ENCODE data around the gene NAB2. TPM values are rescaled to one million over a fixed set of nuclear protein-coding genes. Genes with fewer than 3 reads are reported as not detected.

Gene NAB2
- total and polyA plus RNA-seq, 2 donors (not counting 3 experiments of a cell fraction or from before 2014, with no cell fraction given) = 14.6 to 15.9 TPM

DNA sequence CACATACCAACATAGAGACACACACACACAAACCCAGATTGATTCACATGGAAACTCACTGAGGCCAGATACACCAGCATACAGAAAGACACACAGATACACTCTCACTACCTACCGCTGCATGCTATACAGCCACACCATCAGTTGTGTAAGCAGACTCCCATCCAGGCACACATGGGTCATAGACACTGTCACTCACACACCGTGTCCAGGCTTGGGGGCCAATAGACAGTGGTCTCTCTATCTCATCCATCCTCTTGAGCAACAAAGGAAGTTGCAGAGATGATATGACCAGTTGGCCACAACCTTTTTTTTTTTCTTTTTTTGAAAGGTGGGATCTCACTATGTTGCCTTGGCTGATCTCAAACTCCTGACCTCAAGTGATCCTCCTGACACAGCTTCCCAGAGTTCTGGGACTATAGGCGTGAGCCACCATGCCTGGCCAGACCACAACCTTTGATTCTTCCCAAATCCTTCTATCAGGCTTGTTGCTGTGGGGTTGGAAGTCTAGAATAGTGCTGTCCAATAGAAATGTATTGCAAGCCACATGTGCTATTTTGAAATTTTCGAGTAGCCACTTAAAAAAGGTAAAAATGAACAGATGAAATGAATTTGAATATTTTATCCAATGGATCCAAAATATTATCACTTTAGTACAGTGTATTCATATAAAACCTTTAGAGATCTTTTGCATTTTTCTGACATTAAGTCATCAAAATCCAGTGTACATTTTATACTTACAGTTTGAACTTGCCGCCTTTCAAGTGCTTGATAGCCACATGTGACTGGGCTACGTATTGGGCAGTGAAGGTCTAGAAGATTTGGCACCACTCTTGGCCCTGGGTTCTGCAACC, 51.1 kb downstream of the NAB2 start:
- Histone ChIP-seq H3K9me3 (replicated peaks; ENCODE audit: control insufficient read depth, insufficient read depth, low read length) (no peaks in the 10 kb centered on the region), H3K27ac (ENCODE audit: insufficient read depth, low read depth, low read length) (no peak overlapping the region), H4K20me1 (replicated peaks; ENCODE audit: control insufficient read depth, extremely low read depth, insufficient read depth, low read length) (no peaks in the 10 kb centered on the region), H3K4me1 (ENCODE audit: control insufficient read depth, extremely low read depth, insufficient read depth, low read length) (no peaks in the 10 kb centered on the region), H3K36me3 (ENCODE audit: control insufficient read depth in 2 of 2, extremely low read depth in 1 of 2, insufficient read depth in 2 of 2, low read length in 2 of 2) (no peaks in the 10 kb centered on the region), H3K9me1 (replicated peaks; ENCODE audit: control insufficient read depth, extremely low read depth, insufficient read depth, low read length) (no peaks in the 10 kb centered on the region), H3K4me2 (ENCODE audit: insufficient read depth, low read length) (no peak overlapping the region), H3K9ac (replicated peaks; ENCODE audit: extremely low read depth, insufficient read depth, low read length) (no peak overlapping the region), H3K79me2 (ENCODE audit: control insufficient read depth, insufficient read depth, low read length) (no peaks in the 10 kb centered on the region), H2AFZ (ENCODE audit: low read depth, low read length) (no peak overlapping the region), H3K4me3 (replicated peaks in 1 of 3; ENCODE audit: insufficient read depth in 1 of 3, low read depth in 1 of 3, low read length in 3 of 3) (no peak overlapping the region), H3K27me3 (ENCODE audit: control insufficient read depth in 2 of 2, insufficient read depth in 2 of 2, low read length in 2 of 2) (peaks cover 7 to 10% of the 10 kb centered on the region in 2 experiments)
- POLR2A ChIA-PET = no interaction called here
- dilution Hi-C loops (cut with MboI; ENCODE audit: extremely low pct_ligation_motif_present, low sequenced_read_pairs) (no loop called here), intact Hi-C loops (cut with micrococcal nuclease) (no loop called here)
- TF ChIP-seq FOS (IDR thresholded peaks at IDR 0.05; ENCODE audit: borderline replicate concordance, insufficient read depth, low read length) = no peak
- TF ChIP-seq MYC (IDR thresholded peaks at IDR 0.05; ENCODE audit: low read depth, low read length) = no peak
- TF ChIP-seq POLR2A (IDR thresholded peaks at IDR 0.05; ENCODE audit: low read depth, low read length) = no peak
- TF ChIP-seq EZH2 (IDR thresholded peaks at IDR 0.05; ENCODE audit: borderline replicate concordance, low read depth, low read length, severe bottlenecking) = no peak
- TF ChIP-seq, protein P1, sequence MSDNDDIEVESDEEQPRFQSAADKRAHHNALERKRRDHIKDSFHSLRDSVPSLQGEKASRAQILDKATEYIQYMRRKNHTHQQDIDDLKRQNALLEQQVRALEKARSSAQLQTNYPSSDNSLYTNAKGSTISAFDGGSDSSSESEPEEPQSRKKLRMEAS (IDR thresholded peaks at IDR 0.05; ENCODE audit: insufficient read depth, insufficient read length) = no peak
- TF ChIP-seq GATA2 (IDR thresholded peaks at IDR 0.05; ENCODE audit: insufficient read depth, insufficient read length, low read depth, low read length) = no peak
- TF ChIP-seq JUN (IDR thresholded peaks at IDR 0.05; ENCODE audit: borderline replicate concordance, insufficient read depth, insufficient read length, low read depth) = no peak
- TF ChIP-seq POLR2AphosphoS5 (IDR thresholded peaks at IDR 0.05; ENCODE audit: insufficient read depth, low read depth, low read length) = no peak
- TF ChIP-seq, protein P2, sequence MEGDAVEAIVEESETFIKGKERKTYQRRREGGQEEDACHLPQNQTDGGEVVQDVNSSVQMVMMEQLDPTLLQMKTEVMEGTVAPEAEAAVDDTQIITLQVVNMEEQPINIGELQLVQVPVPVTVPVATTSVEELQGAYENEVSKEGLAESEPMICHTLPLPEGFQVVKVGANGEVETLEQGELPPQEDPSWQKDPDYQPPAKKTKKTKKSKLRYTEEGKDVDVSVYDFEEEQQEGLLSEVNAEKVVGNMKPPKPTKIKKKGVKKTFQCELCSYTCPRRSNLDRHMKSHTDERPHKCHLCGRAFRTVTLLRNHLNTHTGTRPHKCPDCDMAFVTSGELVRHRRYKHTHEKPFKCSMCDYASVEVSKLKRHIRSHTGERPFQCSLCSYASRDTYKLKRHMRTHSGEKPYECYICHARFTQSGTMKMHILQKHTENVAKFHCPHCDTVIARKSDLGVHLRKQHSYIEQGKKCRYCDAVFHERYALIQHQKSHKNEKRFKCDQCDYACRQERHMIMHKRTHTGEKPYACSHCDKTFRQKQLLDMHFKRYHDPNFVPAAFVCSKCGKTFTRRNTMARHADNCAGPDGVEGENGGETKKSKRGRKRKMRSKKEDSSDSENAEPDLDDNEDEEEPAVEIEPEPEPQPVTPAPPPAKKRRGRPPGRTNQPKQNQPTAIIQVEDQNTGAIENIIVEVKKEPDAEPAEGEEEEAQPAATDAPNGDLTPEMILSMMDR (IDR thresholded peaks at IDR 0.05; ENCODE audit: extremely low read depth in 1 of 2, insufficient read depth in 1 of 2, low read depth in 1 of 2, low read length in 2 of 2) = no peak
- peak; percentile 8 for FAIRE-seq
- CTCF ChIA-PET = interaction anchor here (0.7 to 1.2 kb wide), 2 partner anchors 17 to 34 kb away, joined by 3 read pairs; no protein-coding TSS in a partner anchor
- BruUV-seq (replicated peaks) = no TSS peak
- no peak for DNase-seq (ENCODE audit: low read depth, low spot score)

All from endothelial cell of umbilical vein (primary cell).